SU-DHL-6 (cell line): ENCODE measurements around the gene EOGT.

Experiments
- H2AFZ ChIP-seq: fragments of 200-600 bp; sonication (generic); 2 replicates; pipeline ENCODE4 v1.6.1; 2014; ENCODE audit warnings: low read depth, mild to moderate bottlenecking, moderate library complexity, mixed read lengths, antibody characterized with exemption, low read length; ENCODE audit not compliant: severe bottlenecking
- H3F3A ChIP-seq: fragments of 200-600 bp; shearing (Covaris generic); 2 replicates; pipeline ENCODE4 v1.6.0; 2016; ENCODE audit warnings: antibody characterized with exemption, mild to moderate bottlenecking; ENCODE audit not compliant: insufficient read depth
- H3K27ac ChIP-seq: fragments of 200-600 bp; sonication (generic); 2 replicates; pipeline ENCODE4 v1.5.1; 2016; ENCODE audit warnings: low read depth, mild to moderate bottlenecking, low read length, moderate library complexity, mixed read lengths
- H3K27me3 ChIP-seq: fragments of 200-600 bp; sonication (generic), shearing (Covaris generic); 2 replicates; pipeline ENCODE4 v1.6.0; 2014; ENCODE audit warnings: mild to moderate bottlenecking, low read length
- H3K36me3 ChIP-seq: fragments of 200-600 bp; sonication (generic); 2 replicates; pipeline ENCODE4 v1.6.1; 2014; ENCODE audit warnings: mild to moderate bottlenecking, low read length, mixed read lengths
- H3K4me2 ChIP-seq: fragments of 300-600, 200-600 bp; shearing (Covaris generic), sonication (generic); 2 replicates; pipeline ENCODE4 v1.6.0; 2014; ENCODE audit warnings: low read length, low read depth, mild to moderate bottlenecking; ENCODE audit not compliant: poor library complexity, severe bottlenecking
- H3K4me3 ChIP-seq: fragments of 200-600 bp; sonication (generic); 2 replicates; pipeline ENCODE4 v1.5.1; 2014; ENCODE audit warnings: antibody characterized with exemption, low read length, mild to moderate bottlenecking, mixed read lengths; ENCODE audit not compliant: insufficient read depth, poor library complexity, severe bottlenecking
- H3K79me2 ChIP-seq: fragments of 200-600 bp; sonication (generic); 2 replicates; pipeline ENCODE4 v1.6.1; 2014; ENCODE audit warnings: mild to moderate bottlenecking, low read length, moderate library complexity; ENCODE audit not compliant: insufficient read depth
- H3K9ac ChIP-seq: fragments of 200-600 bp; sonication (generic); 2 replicates; pipeline ENCODE4 v1.7.0; 2014; ENCODE audit warnings: mild to moderate bottlenecking, low read length
- H3K9me2 ChIP-seq: fragments of 200-600 bp; sonication (generic); replicated peaks from 2 replicates; pipeline ENCODE4 v1.6.1; 2014; ENCODE audit warnings: low read length; ENCODE audit not compliant: insufficient read depth
- H3K9me3 ChIP-seq: fragments of 200-600 bp; sonication (generic); 2 replicates; pipeline ENCODE4 v1.6.1; 2014; ENCODE audit warnings: low read length, mixed read lengths; ENCODE audit not compliant: insufficient read depth
- H4K20me1 ChIP-seq: fragments of 200-600 bp; sonication (generic); 2 replicates; pipeline ENCODE4 v1.6.1; 2014; ENCODE audit warnings: low read depth, mild to moderate bottlenecking, antibody characterized with exemption, low read length, moderate library complexity, mixed read lengths
- EZH2phosphoT487 ChIP-seq: fragments of 200-600 bp; sonication (generic), shearing (Covaris generic); conservative IDR thresholded peaks from 2 replicates; pipeline ENCODE4 v1.6.1; 2018; ENCODE audit warnings: mild to moderate bottlenecking, antibody characterized with exemption, low read length, moderate library complexity, mixed read lengths
- TF ChIP-seq, protein P1 (sequence below): fragments of 200-600 bp; sonication (generic); IDR thresholded peaks from one replicate; pipeline ENCODE4 v1.5.1; 2017; ENCODE audit warnings: antibody characterized with exemption, mild to moderate bottlenecking, low read length, moderate library complexity; ENCODE audit not compliant: insufficient read depth, poor library complexity, severe bottlenecking

Gene EOGT

GRCh38 chr3:68941055-68941454 lies 72.4 kb downstream of the EOGT start:
- Histone ChIP-seq H3K79me2 (no peaks in the 10 kb centered on the region), H3K9ac (no peak overlapping the region), H3K9me2 (no peaks in the 10 kb centered on the region), H3K4me2 (no peak overlapping the region), H3K36me3 (no peaks in the 10 kb centered on the region), H3K9me3 (no peaks in the 10 kb centered on the region), H4K20me1 (no peaks in the 10 kb centered on the region), H3K4me3 (no peak overlapping the region), H3K27ac (no peak overlapping the region), H3F3A (no peaks in the 10 kb centered on the region), H3K27me3 (no peaks in the 10 kb centered on the region), H2AFZ (no peak overlapping the region)
- no peak for TF ChIP-seq EZH2phosphoT487
- TF ChIP-seq, protein P1, sequence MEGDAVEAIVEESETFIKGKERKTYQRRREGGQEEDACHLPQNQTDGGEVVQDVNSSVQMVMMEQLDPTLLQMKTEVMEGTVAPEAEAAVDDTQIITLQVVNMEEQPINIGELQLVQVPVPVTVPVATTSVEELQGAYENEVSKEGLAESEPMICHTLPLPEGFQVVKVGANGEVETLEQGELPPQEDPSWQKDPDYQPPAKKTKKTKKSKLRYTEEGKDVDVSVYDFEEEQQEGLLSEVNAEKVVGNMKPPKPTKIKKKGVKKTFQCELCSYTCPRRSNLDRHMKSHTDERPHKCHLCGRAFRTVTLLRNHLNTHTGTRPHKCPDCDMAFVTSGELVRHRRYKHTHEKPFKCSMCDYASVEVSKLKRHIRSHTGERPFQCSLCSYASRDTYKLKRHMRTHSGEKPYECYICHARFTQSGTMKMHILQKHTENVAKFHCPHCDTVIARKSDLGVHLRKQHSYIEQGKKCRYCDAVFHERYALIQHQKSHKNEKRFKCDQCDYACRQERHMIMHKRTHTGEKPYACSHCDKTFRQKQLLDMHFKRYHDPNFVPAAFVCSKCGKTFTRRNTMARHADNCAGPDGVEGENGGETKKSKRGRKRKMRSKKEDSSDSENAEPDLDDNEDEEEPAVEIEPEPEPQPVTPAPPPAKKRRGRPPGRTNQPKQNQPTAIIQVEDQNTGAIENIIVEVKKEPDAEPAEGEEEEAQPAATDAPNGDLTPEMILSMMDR = no peak

DNA sequence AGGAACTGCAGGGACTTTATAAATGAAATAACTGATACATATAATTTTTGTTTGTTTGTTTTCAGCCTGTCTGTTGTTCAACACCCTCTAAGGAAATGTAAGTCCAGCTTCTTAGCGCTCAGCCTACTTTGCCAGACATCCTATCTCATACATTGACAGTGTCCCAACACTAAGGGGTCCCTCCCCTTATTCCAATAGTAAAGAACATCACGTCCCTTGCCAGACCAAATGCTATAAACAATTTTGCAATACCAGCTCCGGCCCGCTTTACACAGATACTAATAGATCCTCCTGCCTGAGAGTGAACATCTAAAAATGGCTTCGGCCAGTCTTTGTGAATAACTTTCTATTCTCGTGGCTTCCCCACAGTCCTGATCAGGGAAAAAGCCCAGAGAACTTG lies 76.6 kb downstream of the EOGT start:
- TF ChIP-seq, protein P1 = no peak
- no peak for TF ChIP-seq EZH2phosphoT487
- H2AFZ ChIP-seq = no peak overlapping the region
- H3F3A ChIP-seq = no peaks in the 10 kb centered on the region
- no peaks in the 10 kb centered on the region for H3K36me3 ChIP-seq
- no peaks in the 10 kb centered on the region for H3K9me3 ChIP-seq
- H3K27ac ChIP-seq = no peak overlapping the region
- H3K9ac ChIP-seq = no peak overlapping the region
- H3K4me2 ChIP-seq = no peak overlapping the region
- H3K9me2 ChIP-seq = no peaks in the 10 kb centered on the region
- H4K20me1 ChIP-seq = no peaks in the 10 kb centered on the region
- no peaks in the 10 kb centered on the region for H3K27me3 ChIP-seq
- no peaks in the 10 kb centered on the region for H3K79me2 ChIP-seq
- no peak overlapping the region for H3K4me3 ChIP-seq

- Histone ChIP-seq H3K9me3 (no peaks in the 10 kb centered on the region), H3K4me3 (no peak overlapping the region), H3K27ac (no peak overlapping the region), H4K20me1 (no peaks in the 10 kb centered on the region), H3F3A (no peaks in the 10 kb centered on the region), H3K36me3 (no peaks in the 10 kb centered on the region), H3K9me2 (no peaks in the 10 kb centered on the region), H2AFZ (no peak overlapping the region), H3K27me3 (no peaks in the 10 kb centered on the region), H3K9ac (no peak overlapping the region), H3K79me2 (no peaks in the 10 kb centered on the region), H3K4me2 (no peak overlapping the region)
- TF ChIP-seq, protein P1 = no peak
- TF ChIP-seq EZH2phosphoT487 = no peak
These were observed 77.7 kb downstream of the EOGT start for GRCh38 chr3:68935778-68936177.
